AG04449 (cell line): ENCODE data around the gene COL15A1.

Source experiments
- CTCF ChIA-PET: fragments of 350-600 bp; formaldehyde crosslinking; extraction: SDS; loops from one replicate; lab custom pipeline; 2021; ENCODE audit warnings: antibody characterized with exemption; lab: Yijun Ruan, JAX
- POLR2A ChIA-PET: fragments of 400-600, 350-600 bp; formaldehyde crosslinking; extraction: SDS; loops from one replicate; lab custom pipeline; 2020; ENCODE audit warnings: antibody characterized with exemption, inconsistent platforms; lab: Yijun Ruan, JAX
- DNase-seq: peaks from one replicate; pipeline ENCODE4 v3.0.0-alpha.2; 2010; ENCODE audit warnings: low read depth, low spot score
- H3K4me3 ChIP-seq: 2 replicates; pipeline ENCODE4 v1.5.1; 2011; ENCODE audit warnings: low read depth, mild to moderate bottlenecking, control low read depth, low read length
- TF ChIP-seq, protein P1 (sequence below): IDR thresholded peaks from one replicate; pipeline ENCODE4 v1.5.1; 2011; ENCODE audit warnings: mild to moderate bottlenecking, moderate library complexity, low read length, control low read depth, inconsistent platforms; ENCODE audit not compliant: insufficient read depth; ENCODE audit errors: missing control alignments

COL15A1 gene

GRCh38 chr9:98933890-98934289 is 9.8 kb upstream of the COL15A1 start:
- CTCF ChIA-PET = no interaction called here
- DNase-seq = no peak
- POLR2A ChIA-PET = no interaction called here
- no peak overlapping the region for H3K4me3 ChIP-seq
- TF ChIP-seq, protein P1, sequence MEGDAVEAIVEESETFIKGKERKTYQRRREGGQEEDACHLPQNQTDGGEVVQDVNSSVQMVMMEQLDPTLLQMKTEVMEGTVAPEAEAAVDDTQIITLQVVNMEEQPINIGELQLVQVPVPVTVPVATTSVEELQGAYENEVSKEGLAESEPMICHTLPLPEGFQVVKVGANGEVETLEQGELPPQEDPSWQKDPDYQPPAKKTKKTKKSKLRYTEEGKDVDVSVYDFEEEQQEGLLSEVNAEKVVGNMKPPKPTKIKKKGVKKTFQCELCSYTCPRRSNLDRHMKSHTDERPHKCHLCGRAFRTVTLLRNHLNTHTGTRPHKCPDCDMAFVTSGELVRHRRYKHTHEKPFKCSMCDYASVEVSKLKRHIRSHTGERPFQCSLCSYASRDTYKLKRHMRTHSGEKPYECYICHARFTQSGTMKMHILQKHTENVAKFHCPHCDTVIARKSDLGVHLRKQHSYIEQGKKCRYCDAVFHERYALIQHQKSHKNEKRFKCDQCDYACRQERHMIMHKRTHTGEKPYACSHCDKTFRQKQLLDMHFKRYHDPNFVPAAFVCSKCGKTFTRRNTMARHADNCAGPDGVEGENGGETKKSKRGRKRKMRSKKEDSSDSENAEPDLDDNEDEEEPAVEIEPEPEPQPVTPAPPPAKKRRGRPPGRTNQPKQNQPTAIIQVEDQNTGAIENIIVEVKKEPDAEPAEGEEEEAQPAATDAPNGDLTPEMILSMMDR = no peak

- ChIA-PET CTCF (interaction anchor here (1.4 kb wide), 1 partner anchor 38 kb away, joined by 3 read pairs; no protein-coding TSS in a partner anchor), POLR2A (no interaction called here)
- TF ChIP-seq, protein P1 = no peak
- no peak overlapping the region for H3K4me3 ChIP-seq
- no peak for DNase-seq
Measured at GRCh38 chr9:98935071-98935505, 8.6 kb upstream of the COL15A1 start.

- TF ChIP-seq, protein P1 = no peak
- POLR2A ChIA-PET = no interaction called here
- CTCF ChIA-PET = no interaction called here
- no peak overlapping the region for H3K4me3 ChIP-seq
- no peak for DNase-seq
Measured at GRCh38 chr9:98940276-98940675, 3.4 kb upstream of the COL15A1 start.

GRCh38 chr9:98941946-98942523 is 1.7 kb upstream of the COL15A1 start:
- ChIA-PET CTCF (no interaction called here), POLR2A (no interaction called here)
- no peak overlapping the region for H3K4me3 ChIP-seq
- no peak for DNase-seq
- TF ChIP-seq, protein P1 = no peak

DNA sequence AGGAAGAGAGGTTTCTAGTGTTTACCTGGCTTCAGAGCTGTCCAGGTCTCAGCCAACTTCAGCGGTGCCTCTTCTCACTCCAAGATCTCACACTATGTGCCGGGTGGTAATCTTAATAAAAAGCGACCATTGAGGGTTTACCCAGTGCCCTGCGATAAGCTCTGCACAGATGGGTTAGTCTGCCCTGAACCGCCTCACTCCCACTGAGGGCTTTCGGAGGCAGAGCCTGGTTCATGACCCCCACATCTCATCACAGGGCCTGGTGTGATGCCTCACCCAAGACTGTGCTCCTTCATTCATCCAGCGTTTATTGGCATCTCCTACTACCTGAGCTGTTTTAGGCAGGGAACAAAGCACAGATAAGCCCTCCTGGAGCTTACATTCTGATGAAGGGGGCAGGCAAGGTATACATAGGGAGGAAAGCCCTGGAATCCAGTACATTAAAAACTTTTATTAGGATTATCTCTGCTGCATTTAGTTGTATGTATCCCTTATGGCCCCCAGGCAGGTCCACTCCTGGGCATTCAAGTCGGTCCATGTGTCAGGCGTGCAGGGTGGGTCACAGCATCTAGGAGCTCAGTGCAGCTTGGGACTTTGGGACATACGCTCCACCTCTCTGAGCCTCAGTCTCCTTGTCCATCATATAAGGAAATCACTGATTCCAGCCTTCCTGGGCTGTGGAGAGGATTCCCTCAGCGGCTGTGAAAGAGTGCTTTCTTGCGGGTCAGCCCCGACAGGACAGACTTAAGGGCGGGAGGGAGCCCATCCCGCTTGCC is 613 bp upstream of the COL15A1 start:
- H3K4me3 ChIP-seq = no peak overlapping the region
- ChIA-PET CTCF (no interaction called here), POLR2A (no interaction called here)
- DNase-seq = no peak
- TF ChIP-seq, protein P1 = no peak

DNA sequence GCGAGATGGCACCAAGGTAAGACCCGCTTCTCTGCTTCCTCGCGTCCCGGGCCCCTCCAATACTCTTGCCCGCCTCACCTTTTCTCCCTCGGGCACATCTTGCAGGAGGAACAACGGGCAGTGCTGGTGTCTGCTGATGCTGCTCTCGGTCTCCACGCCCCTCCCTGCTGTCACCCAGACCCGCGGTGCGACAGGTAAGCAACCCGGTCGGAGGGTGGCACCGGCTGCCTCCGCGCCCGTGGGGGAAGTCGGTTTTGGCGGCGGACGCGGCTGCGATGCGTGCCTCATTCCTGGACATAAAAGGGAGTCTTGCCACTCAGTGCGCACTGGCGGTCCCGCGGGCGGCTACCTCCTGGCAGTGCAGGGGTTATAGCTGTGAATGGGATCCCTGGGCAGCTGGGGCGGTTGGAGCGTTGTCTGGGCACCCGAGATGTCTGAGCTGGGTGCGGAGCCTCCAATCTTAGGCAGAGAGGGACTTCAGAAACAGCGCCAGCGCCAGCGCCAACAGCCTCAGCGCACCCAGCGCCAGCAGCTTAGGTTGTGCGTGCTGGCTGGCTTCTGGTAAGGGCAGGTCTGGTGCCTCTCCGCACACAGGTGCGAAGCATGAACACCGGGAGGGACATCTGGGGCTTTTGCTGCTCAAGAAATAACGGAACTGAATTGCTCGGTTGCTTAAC is 488 bp downstream of the COL15A1 start:
- ChIA-PET CTCF (interaction anchor here (0.6 to 1.2 kb wide), 2 partner anchors 30 to 702 kb away, joined by 3 to 4 read pairs; no protein-coding TSS in a partner anchor), POLR2A (no interaction called here)
- DNase-seq = no peak
- TF ChIP-seq, protein P1 = no peak
- peak overlapping the region; percentile 29 for H3K4me3 ChIP-seq
